Vagina (tissue), 2 donors: ENCODE results near the gene HAUS2. TPM values are rescaled to one million over a fixed set of nuclear protein-coding genes. Genes with fewer than 3 reads are reported as not detected.

Experiments used
- DNase-seq, 2 donors: peaks; one replicate each; pipeline ENCODE4 v3.0.0-alpha.2; 2017; ENCODE audit errors: extremely low spot score in 2 of 2
- H3K27ac ChIP-seq: fragments of 200-600 bp; sonication (generic); one replicate; pipeline ENCODE4 v1.5.1; 2019
- H3K27me3 ChIP-seq: fragments of 200-600 bp; sonication (generic); one replicate; pipeline ENCODE4 v1.5.1; 2019
- H3K36me3 ChIP-seq, 2 donors: fragments of 200-600 bp; sonication (generic); one replicate each; pipeline ENCODE4 v1.5.1; 2017 to 2019
- H3K4me1 ChIP-seq: fragments of 200-600 bp; sonication (generic); one replicate; pipeline ENCODE4 v1.5.1; 2019
- H3K4me3 ChIP-seq, 2 donors: fragments of 200-600 bp; sonication (generic); 1 replicate in 1 of 2; 2 replicates in 1 of 2; pipeline ENCODE4 v1.5.1; 2016 to 2019
- H3K9me3 ChIP-seq: fragments of 200-600 bp; sonication (generic); one replicate; pipeline ENCODE4 v1.5.1; 2019
- POLR2A ChIP-seq, 2 donors: fragments of 450-650 bp; IDR thresholded peaks; one replicate each; pipeline ENCODE4 v1.6.1; 2017; ENCODE audit warnings: antibody characterized with exemption in 2 of 2, mild to moderate bottlenecking in 2 of 2, moderate library complexity in 2 of 2
- POLR2AphosphoS5 ChIP-seq, 2 donors: sonication (generic); formaldehyde crosslinking; IDR thresholded peaks; one replicate each; pipeline ENCODE4 v1.9.0; 2017; ENCODE audit warnings: antibody characterized with exemption in 2 of 2, mild to moderate bottlenecking in 2 of 2, low read depth in 1 of 2; ENCODE audit not compliant: insufficient read depth in 1 of 2
- intact Hi-C: fragments of 100-400 bp; cut with DNase I; formaldehyde crosslinking; loops from one replicate; pipeline ENCODE4 v1.15.1; 2023
- total RNA-seq: library from RNA; depleted of rRNA; stranded (reverse); fragments of >200 nt; gene quantifications from one replicate; pipeline ENCODE4 v1.2.3, GENCODE V29; 2016
- TF ChIP-seq, protein P1 (sequence below), 3 experiments: fragments of 450-650 bp in 2 of 3; fragments of 200-600 bp in 1 of 3; sonication (generic) in 1 of 3; IDR thresholded peaks; one replicate each; pipeline ENCODE4 v1.5.1; 2017 to 2019; ENCODE audit warnings: antibody characterized with exemption in 3 of 3, mild to moderate bottlenecking in 2 of 3, moderate library complexity in 2 of 3

Gene HAUS2
- total RNA-seq, 1 donor from 2014 or later: 25.8 TPM

DNA sequence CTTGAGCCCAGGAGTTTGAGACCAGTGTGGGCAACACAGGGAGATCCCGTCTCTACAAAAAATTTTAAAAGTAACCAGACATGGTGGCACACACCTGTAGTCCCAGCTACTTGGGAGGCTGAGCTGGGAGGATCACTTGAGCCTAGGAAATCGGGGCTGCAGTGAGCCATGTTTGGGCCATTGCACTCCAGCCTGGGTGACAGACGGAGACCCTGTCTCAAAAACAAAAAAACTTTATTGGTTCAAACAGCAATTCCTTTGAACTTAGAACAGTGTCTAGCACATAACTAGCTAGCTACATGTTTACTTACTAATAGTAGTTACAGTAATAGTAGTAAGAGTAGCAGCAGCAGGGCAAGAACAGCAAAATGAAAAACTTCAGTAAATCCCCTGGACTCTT, 10.1 kb downstream of the HAUS2 start:
- no peak for DNase-seq
- TF ChIP-seq, protein P1, sequence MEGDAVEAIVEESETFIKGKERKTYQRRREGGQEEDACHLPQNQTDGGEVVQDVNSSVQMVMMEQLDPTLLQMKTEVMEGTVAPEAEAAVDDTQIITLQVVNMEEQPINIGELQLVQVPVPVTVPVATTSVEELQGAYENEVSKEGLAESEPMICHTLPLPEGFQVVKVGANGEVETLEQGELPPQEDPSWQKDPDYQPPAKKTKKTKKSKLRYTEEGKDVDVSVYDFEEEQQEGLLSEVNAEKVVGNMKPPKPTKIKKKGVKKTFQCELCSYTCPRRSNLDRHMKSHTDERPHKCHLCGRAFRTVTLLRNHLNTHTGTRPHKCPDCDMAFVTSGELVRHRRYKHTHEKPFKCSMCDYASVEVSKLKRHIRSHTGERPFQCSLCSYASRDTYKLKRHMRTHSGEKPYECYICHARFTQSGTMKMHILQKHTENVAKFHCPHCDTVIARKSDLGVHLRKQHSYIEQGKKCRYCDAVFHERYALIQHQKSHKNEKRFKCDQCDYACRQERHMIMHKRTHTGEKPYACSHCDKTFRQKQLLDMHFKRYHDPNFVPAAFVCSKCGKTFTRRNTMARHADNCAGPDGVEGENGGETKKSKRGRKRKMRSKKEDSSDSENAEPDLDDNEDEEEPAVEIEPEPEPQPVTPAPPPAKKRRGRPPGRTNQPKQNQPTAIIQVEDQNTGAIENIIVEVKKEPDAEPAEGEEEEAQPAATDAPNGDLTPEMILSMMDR (IDR thresholded peaks at IDR 0.05): no peak
- TF ChIP-seq POLR2AphosphoS5 (IDR thresholded peaks at IDR 0.05; ENCODE audit: insufficient read depth in 1 of 2, low read depth in 1 of 2): no peak
- TF ChIP-seq POLR2A (IDR thresholded peaks at IDR 0.05): no peak
- intact Hi-C loops: no loop called here
- Histone ChIP-seq H3K4me3 (no peak overlapping the region), H3K36me3 (peaks cover 0 to 25% of the 10 kb centered on the region in 2 donors), H3K9me3 (no peaks in the 10 kb centered on the region), H3K27me3 (no peaks in the 10 kb centered on the region), H3K4me1 (no peaks in the 10 kb centered on the region), H3K27ac (no peak overlapping the region)

DNA sequence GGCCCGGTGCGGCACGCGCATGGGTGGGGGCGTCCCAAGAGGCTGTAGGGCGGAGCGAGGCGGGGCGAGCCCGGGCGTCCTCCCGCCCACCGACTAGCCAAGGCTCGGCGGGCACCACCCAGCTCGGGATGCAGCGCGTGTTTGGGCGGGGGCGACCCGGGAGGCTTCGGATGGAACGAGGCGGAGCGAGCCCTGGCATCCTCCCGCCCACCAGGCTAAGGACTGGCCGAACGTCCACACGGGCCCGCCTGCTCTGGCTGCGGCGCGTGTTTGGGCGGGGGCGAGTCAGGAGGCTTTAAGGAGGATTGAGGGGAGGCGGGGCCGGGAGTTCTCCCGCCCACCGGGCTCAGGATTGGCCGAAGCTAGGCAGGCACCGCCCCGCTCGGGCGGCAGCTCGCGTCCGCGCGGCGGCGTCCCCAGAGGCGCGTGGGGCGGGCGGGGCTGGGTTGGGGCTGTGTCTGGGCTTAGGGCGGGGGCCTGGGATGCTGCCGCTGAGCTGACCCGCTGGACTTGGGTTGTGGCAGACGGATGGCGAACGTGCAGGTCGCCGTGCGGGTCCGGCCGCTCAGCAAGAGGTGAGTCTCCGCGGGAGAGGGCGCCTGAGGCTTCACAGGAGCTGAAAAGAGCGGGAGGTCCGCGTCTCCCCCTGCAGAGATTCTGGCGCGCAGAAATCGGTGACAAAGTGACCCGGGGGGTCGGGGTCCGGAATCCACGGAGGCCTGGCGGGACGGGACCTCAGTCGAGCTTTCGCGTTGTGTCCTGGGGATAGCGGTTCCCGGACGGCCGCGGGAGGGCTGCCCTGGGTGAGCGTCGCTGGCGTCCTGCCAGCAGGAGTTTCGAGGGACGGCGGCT, 26.8 kb downstream of the HAUS2 start, which contains the start of gene STARD9:
TSS of gene STARD9 (plus strand) at position 419 of the 852 bp plus-strand sequence. CDS start at position 529, 110 bp downstream.
- intact Hi-C loops: no loop called here
- Histone ChIP-seq H3K27me3 (no peaks in the 10 kb centered on the region), H3K27ac (peak within 1 kb of the TSS; percentile 90), H3K4me3 (peak within 1 kb of the TSS; percentile 74 to 75), H3K9me3 (no peaks in the 10 kb centered on the region), H3K4me1 (peaks cover 42% of the 10 kb centered on the region), H3K36me3 (no peaks in the 10 kb centered on the region)
- DNase-seq: peak; percentile 97 to 98
- TF ChIP-seq, protein P1 (IDR thresholded peaks at IDR 0.05): no peak
- TF ChIP-seq POLR2AphosphoS5 (IDR thresholded peaks at IDR 0.05; ENCODE audit: insufficient read depth in 1 of 2, low read depth in 1 of 2) (peak in 1 of 2 donors; percentile 88), POLR2A (IDR thresholded peaks at IDR 0.05) (peak; percentile 17 to 59)

DNA sequence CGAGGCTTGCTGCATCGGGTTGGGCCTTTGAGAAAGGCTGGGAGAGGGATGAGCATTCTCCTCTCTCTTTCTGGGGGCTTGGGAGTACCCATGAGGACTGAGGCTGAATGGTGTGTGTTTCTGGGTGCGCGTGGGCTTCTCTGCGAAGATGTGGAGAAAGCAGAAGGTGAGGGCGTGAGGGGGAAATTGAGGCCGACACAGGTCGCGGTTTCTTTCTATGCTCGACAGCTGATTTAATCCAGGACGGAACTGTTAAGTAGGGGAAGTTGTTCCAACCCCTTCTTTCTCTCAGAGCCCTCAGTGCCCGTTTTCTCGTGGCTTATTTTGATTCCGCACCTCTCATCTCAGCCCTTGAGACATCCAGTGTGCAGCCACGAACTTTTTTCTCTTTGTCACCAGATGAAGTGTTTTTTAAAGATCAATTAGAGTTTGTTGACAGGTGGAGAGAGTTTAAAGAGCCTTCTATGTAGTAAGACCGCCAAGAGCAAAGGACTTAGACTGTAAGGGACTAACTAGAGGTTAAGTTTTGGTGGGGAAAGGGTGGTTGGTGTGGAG, 27.5 kb downstream of the HAUS2 start:
- Histone ChIP-seq H3K27ac (peak overlapping the region; percentile 90), H3K27me3 (no peaks in the 10 kb centered on the region), H3K36me3 (no peaks in the 10 kb centered on the region), H3K9me3 (no peaks in the 10 kb centered on the region), H3K4me1 (peaks cover 49% of the 10 kb centered on the region), H3K4me3 (peak overlapping the region; percentile 74 to 75)
- TF ChIP-seq POLR2AphosphoS5 (IDR thresholded peaks at IDR 0.05; ENCODE audit: insufficient read depth in 1 of 2, low read depth in 1 of 2): no peak
- no peak for TF ChIP-seq POLR2A (IDR thresholded peaks at IDR 0.05)
- TF ChIP-seq, protein P1 (IDR thresholded peaks at IDR 0.05): no peak
- DNase-seq: no peak
- intact Hi-C loops: no loop called here

DNA sequence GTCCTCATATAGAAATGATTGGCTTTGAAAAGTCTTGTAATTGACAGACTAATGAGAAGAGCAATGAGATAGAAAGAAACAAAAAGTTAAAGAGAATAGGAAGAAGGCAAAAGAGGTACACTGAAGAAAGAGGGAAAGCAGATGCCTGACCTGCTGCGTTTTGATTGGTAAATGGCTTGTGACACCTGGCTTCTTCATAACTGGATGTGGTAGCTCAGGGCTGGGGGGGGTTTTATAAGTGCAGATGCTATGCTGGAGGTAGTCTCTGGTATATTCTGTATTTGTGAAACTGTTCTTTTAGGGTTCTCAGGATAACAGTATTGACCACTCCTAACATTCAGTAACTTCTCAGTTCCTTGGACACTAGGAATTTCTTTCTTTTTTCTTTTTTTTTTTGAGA, 28.1 kb downstream of the HAUS2 start:
- intact Hi-C loops: no loop called here
- Histone ChIP-seq H3K36me3 (no peaks in the 10 kb centered on the region), H3K27me3 (no peaks in the 10 kb centered on the region), H3K9me3 (no peaks in the 10 kb centered on the region), H3K4me1 (peaks cover 54% of the 10 kb centered on the region), H3K27ac (peak overlapping the region; percentile 90), H3K4me3 (peak overlapping the region; percentile 74 to 75)
- no peak for DNase-seq
- TF ChIP-seq, protein P1 (IDR thresholded peaks at IDR 0.05): no peak
- TF ChIP-seq POLR2A (IDR thresholded peaks at IDR 0.05) (no peak), POLR2AphosphoS5 (IDR thresholded peaks at IDR 0.05; ENCODE audit: insufficient read depth in 1 of 2, low read depth in 1 of 2) (no peak)
